Left ventricle myocardium inferior (tissue), 1 donor: ENCODE results near the gene THADA. TPM values are rescaled to one million over a fixed set of nuclear protein-coding genes. Genes with fewer than 3 reads are reported as not detected.
A peak's percentile ranks its signal among the peaks of the same experiment; 100 is the strongest.

Source experiments
- DNase-seq: peaks from one replicate; pipeline ENCODE4 v3.0.0-alpha.2; 2020
- H3K27ac ChIP-seq: fragments of 200-600 bp; replicated peaks from 2 replicates; pipeline ENCODE4 v1.8.0; 2021
- H3K27me3 ChIP-seq: fragments of 200-600 bp; 2 replicates; pipeline ENCODE4 v1.8.0; 2021; ENCODE audit warnings: low read depth
- H3K36me3 ChIP-seq: fragments of 200-600 bp; 2 replicates; pipeline ENCODE4 v1.8.0; 2021
- H3K4me1 ChIP-seq: fragments of 200-600 bp; 2 replicates; pipeline ENCODE4 v1.8.0; 2021
- H3K4me3 ChIP-seq: fragments of 200-600 bp; 2 replicates; pipeline ENCODE4 v1.8.0; 2021; ENCODE audit warnings: mild to moderate bottlenecking, moderate library complexity
- H3K9me3 ChIP-seq: fragments of 200-600 bp; replicated peaks from 2 replicates; pipeline ENCODE4 v1.8.0; 2021
- CTCF ChIP-seq: fragments of 200-600 bp; IDR thresholded peaks from 2 replicates; pipeline ENCODE4 v1.8.0; 2021; ENCODE audit warnings: antibody characterized with exemption, mild to moderate bottlenecking, borderline replicate concordance
- intact Hi-C: fragments of 100-400 bp; cut with micrococcal nuclease; formaldehyde crosslinking; loops from one replicate; pipeline ENCODE4 v1.11.0; 2022
- total RNA-seq: library from RNA; stranded (reverse); fragmentation: NEBNext Ultra II Directional; extraction: Animal tissue kit (Norgen Biotek cat#: 25700); gene quantifications from one replicate; pipeline ENCODE4 v1.2.1, GENCODE V29; 2021
- donor health status: DM: no; HTN: yes; CAD: no; lungs with severe emphysema.

THADA gene
- total RNA-seq, 1 donor from 2014 or later = 15.4 TPM

- peaks cover 34% of the 10 kb centered on the region for H3K4me1 ChIP-seq
Measured at GRCh38 chr2:43420389-43420801, 175.4 kb downstream of the THADA start.

GRCh38 chr2:43419876-43420275 is 176.0 kb downstream of the THADA start:
- H3K27me3 ChIP-seq = no peaks in the 10 kb centered on the region
- no peak overlapping the region for H3K4me3 ChIP-seq
- no peak overlapping the region for H3K27ac ChIP-seq
- TF ChIP-seq CTCF = no peak
- intact Hi-C loops = no loop called here
- H3K9me3 ChIP-seq = no peaks in the 10 kb centered on the region
- peaks cover 40% of the 10 kb centered on the region for H3K4me1 ChIP-seq
- no peak for DNase-seq
- no peaks in the 10 kb centered on the region for H3K36me3 ChIP-seq

More at GRCh38 chr2:43420389-43420801, 175.4 kb downstream of the THADA start:
- H3K4me3 ChIP-seq = no peak overlapping the region
- no peak for TF ChIP-seq CTCF
- DNase-seq = no peak
- no peaks in the 10 kb centered on the region for H3K36me3 ChIP-seq
- H3K9me3 ChIP-seq = no peaks in the 10 kb centered on the region
- H3K27me3 ChIP-seq = no peaks in the 10 kb centered on the region
- intact Hi-C loops = no loop called here
- H3K27ac ChIP-seq = no peak overlapping the region

- no peaks in the 10 kb centered on the region for H3K36me3 ChIP-seq
- H3K27me3 ChIP-seq = no peaks in the 10 kb centered on the region
- no peak overlapping the region for H3K4me3 ChIP-seq
- H3K9me3 ChIP-seq = no peaks in the 10 kb centered on the region
- intact Hi-C loops = no loop called here
- H3K27ac ChIP-seq = no peak overlapping the region
- TF ChIP-seq CTCF = no peak
- no peak for DNase-seq
- peaks cover 46% of the 10 kb centered on the region for H3K4me1 ChIP-seq
Measured at GRCh38 chr2:43419243-43419642, 176.6 kb downstream of the THADA start.

GRCh38 chr2:43418680-43419079 is 177.2 kb downstream of the THADA start:
- intact Hi-C loops = no loop called here
- Histone ChIP-seq H3K27ac (no peak overlapping the region), H3K9me3 (no peaks in the 10 kb centered on the region), H3K27me3 (no peaks in the 10 kb centered on the region), H3K36me3 (no peaks in the 10 kb centered on the region), H3K4me1 (peaks cover 51% of the 10 kb centered on the region), H3K4me3 (no peak overlapping the region)
- no peak for TF ChIP-seq CTCF
- no peak for DNase-seq

GRCh38 chr2:43417300-43417699 is 178.5 kb downstream of the THADA start:
- H3K9me3 ChIP-seq = no peaks in the 10 kb centered on the region
- no peak overlapping the region for H3K27ac ChIP-seq
- H3K27me3 ChIP-seq = no peaks in the 10 kb centered on the region
- H3K4me3 ChIP-seq = no peak overlapping the region
- H3K36me3 ChIP-seq = no peaks in the 10 kb centered on the region
- no peak for DNase-seq
- TF ChIP-seq CTCF = no peak
- intact Hi-C loops = no loop called here
- H3K4me1 ChIP-seq = peaks cover 62% of the 10 kb centered on the region

- TF ChIP-seq CTCF = no peak
- peaks cover 77% of the 10 kb centered on the region for H3K4me1 ChIP-seq
Measured at GRCh38 chr2:43415592-43415991, 180.2 kb downstream of the THADA start.

More at GRCh38 chr2:43415592-43415991, 180.2 kb downstream of the THADA start:
- intact Hi-C loops = no loop called here
- no peaks in the 10 kb centered on the region for H3K27me3 ChIP-seq
- DNase-seq = no peak
- peak overlapping the region; percentile 67 for H3K27ac ChIP-seq
- no peaks in the 10 kb centered on the region for H3K36me3 ChIP-seq
- H3K9me3 ChIP-seq = no peaks in the 10 kb centered on the region
- H3K4me3 ChIP-seq = no peak overlapping the region
